Smooth muscle cell (in vitro differentiated cells): ENCODE measurements around the gene BUD31. TPM values are rescaled to one million over a fixed set of nuclear protein-coding genes. Genes with fewer than 3 reads are reported as not detected.

Experiments
- DNase-seq: peaks from one replicate; lab custom pipeline; 2025; ENCODE audit not compliant: unreplicated experiment; lab: John Stamatoyannopoulos, UW
- H2AFZ ChIP-seq: fragments of 200-600 bp; sonication (generic); 2 replicates; pipeline ENCODE4 v1.6.0; 2016; ENCODE audit warnings: antibody characterized with exemption, low read depth, mild to moderate bottlenecking
- H3F3A ChIP-seq: fragments of 200-600 bp; sonication (generic); 2 replicates; pipeline ENCODE4 v1.6.0; 2017; ENCODE audit warnings: antibody characterized with exemption, low read depth
- H3K27ac ChIP-seq: fragments of 200-600 bp; sonication (generic); 2 replicates; pipeline ENCODE4 v1.5.1; 2016; ENCODE audit warnings: low read depth, mild to moderate bottlenecking
- H3K27me3 ChIP-seq: fragments of 200-600 bp; sonication (generic); 2 replicates; pipeline ENCODE4 v1.6.1; 2016; ENCODE audit warnings: low read depth, mild to moderate bottlenecking
- H3K36me3 ChIP-seq: fragments of 200-600 bp; sonication (generic); 2 replicates; pipeline ENCODE4 v1.5.1; 2016; ENCODE audit warnings: low read depth
- H3K4me1 ChIP-seq: fragments of 200-600 bp; sonication (generic); 2 replicates; pipeline ENCODE4 v1.5.1; 2016; ENCODE audit warnings: low read depth
- H3K4me2 ChIP-seq: fragments of 200-600 bp; sonication (generic); 2 replicates; pipeline ENCODE4 v1.6.0; 2016; ENCODE audit warnings: mild to moderate bottlenecking
- H3K4me3 ChIP-seq: fragments of 200-600 bp; sonication (generic); 2 replicates; pipeline ENCODE4 v1.5.1; 2016; ENCODE audit warnings: mild to moderate bottlenecking
- H3K79me2 ChIP-seq: fragments of 200-600 bp; sonication (generic); 2 replicates; pipeline ENCODE4 v1.6.0; 2016; ENCODE audit warnings: low read depth, mild to moderate bottlenecking
- H3K9ac ChIP-seq: fragments of 200-600 bp; sonication (generic); 2 replicates; pipeline ENCODE4 v1.6.0; 2016; ENCODE audit warnings: low read depth
- H3K9me3 ChIP-seq: fragments of 200-600 bp; sonication (generic); replicated peaks from 2 replicates; pipeline ENCODE4 v1.5.1; 2016; ENCODE audit warnings: low read depth
- H4K20me1 ChIP-seq: fragments of 200-600 bp; sonication (generic); 2 replicates; pipeline ENCODE4 v1.6.0; 2016; ENCODE audit warnings: low read depth
- WGBS: methylation state at CpG from one replicate; pipeline ENCODE4 v1.1.7; 2016; ENCODE audit warnings: low lambda C conversion rate; 5-methylcytosine and 5-hydroxymethylcytosine counted together
- polyA plus RNA-seq: library from polyadenylated mRNA; unstranded; fragments of >200 nt; fragmentation: Nextera tagmentation; extraction: Ambion mirVana; gene quantifications from 2 replicates; pipeline ENCODE4 v1.2.1, GENCODE V29; 2016
- total RNA-seq: library from RNA; depleted of rRNA; stranded (reverse); fragments of >200 nt; gene quantifications from 2 replicates; pipeline ENCODE4 v1.2.3, GENCODE V29; 2014
- TF ChIP-seq, protein P1 (sequence below): fragments of 200-600 bp; sonication (generic); IDR thresholded peaks from 2 replicates; pipeline ENCODE4 v1.5.1; 2017; ENCODE audit warnings: borderline replicate concordance, mild to moderate bottlenecking, antibody characterized with exemption; ENCODE audit not compliant: insufficient read depth, poor library complexity, severe bottlenecking

BUD31 gene
- 97.2 and 133 TPM in 2 replicates for total RNA-seq
- 222 and 249 TPM in 2 replicates for polyA plus RNA-seq

DNA sequence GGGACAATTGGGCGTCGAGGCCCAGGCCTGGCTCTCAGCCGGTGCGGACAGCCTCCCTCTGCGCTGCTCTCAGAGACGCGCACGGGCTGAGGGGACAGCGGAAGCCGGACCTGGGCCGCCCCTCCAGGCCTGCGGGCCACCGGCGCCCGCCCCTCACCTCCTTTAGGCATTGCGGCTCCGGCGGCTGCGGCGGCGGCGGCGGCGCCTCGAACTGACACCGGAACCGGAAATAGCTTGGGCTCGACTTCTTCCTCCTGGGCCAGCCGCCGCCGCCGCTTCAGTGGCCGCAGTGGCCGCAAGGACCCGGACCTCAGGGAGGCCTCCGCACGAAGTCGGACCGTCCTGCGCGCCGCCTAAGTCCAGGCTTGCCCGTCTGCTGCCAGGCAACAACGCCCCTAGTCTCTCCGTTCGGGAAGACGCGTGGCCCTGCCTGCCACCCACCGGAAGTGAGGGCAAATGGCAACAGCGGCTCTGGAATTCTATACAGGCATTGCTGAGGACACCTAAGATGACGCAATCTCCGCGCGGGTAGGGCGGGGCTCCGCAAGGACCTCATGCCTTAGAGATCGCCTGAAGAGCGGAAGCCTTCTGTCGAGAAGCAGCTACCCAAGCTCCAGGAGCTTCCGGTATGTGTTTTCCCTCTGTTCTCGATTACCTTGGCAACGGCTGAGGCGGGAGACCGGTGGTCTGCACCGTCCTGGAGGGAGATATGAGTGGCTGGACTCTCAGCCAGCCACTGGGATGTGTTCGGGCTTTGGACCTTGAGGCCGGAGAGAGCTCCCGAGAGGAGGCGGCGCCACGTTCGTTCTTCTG is at the start of gene BUD31, which contains the start of gene PDAP1:
Gene BUD31 (plus strand): TSS at position 591 of the 813 bp plus-strand sequence. CDS start 2,124 bp downstream, outside the sequence.
Gene PDAP1 (minus strand): TSS at position 219 of the 813 bp plus-strand sequence. CDS start 49 bp downstream, at position 170.
- Histone ChIP-seq H3K4me1 (peaks cover 17% of the 10 kb centered on the region), H3K79me2 (peaks cover 72% of the 10 kb centered on the region), H2AFZ (peak within 1 kb of the TSS; percentile 53), H3K36me3 (peaks cover 10% of the 10 kb centered on the region), H3K4me3 (peak within 1 kb of the TSS; percentile 92), H3K9me3 (no peaks in the 10 kb centered on the region), H3F3A (no peaks in the 10 kb centered on the region), H3K4me2 (peak within 1 kb of the TSS; percentile 96), H3K27me3 (no peaks in the 10 kb centered on the region), H3K9ac (peak within 1 kb of the TSS; percentile 97), H4K20me1 (peaks cover 64% of the 10 kb centered on the region), H3K27ac (peak within 1 kb of the TSS; percentile 98)
- TF ChIP-seq, protein P1, sequence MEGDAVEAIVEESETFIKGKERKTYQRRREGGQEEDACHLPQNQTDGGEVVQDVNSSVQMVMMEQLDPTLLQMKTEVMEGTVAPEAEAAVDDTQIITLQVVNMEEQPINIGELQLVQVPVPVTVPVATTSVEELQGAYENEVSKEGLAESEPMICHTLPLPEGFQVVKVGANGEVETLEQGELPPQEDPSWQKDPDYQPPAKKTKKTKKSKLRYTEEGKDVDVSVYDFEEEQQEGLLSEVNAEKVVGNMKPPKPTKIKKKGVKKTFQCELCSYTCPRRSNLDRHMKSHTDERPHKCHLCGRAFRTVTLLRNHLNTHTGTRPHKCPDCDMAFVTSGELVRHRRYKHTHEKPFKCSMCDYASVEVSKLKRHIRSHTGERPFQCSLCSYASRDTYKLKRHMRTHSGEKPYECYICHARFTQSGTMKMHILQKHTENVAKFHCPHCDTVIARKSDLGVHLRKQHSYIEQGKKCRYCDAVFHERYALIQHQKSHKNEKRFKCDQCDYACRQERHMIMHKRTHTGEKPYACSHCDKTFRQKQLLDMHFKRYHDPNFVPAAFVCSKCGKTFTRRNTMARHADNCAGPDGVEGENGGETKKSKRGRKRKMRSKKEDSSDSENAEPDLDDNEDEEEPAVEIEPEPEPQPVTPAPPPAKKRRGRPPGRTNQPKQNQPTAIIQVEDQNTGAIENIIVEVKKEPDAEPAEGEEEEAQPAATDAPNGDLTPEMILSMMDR, result no peak
- peak; percentile 90 for DNase-seq
- 1% methylated on average over 72 of the region's 72 CpGs for WGBS

DNA sequence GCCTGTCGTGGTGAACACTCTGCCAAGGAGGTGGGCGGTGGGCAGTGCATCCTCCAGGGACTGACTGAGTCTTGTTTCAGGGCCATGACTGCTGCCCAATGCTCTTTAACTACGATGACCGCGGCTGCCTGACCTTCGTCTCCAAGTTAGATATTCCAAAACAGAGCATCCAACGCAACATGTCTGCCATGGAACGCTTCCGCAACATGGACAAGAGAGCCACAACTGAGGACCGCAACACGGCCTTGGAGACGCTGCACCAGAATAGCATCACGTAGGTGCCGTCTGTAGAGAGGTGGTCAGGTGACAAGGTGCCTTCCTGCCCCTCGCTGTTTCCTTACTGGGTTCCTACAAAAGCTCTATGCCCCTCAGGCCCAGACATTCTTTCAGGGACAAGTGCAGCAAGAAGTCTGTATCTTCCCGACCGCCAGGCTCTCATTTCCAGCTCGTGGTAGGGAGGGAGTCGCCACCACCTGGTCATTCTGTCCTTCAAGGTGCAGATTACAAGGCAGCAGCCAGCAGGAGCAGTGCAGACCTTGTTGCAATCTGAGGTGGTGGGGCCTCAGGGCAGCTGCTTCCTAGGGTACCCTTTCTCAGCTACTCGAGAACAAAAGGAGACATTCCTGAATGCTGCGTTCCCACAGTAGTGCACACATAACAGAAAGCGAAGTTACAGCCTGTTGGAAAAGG is 49.2 kb upstream of the BUD31 start:
- H2AFZ ChIP-seq, result no peak overlapping the region
- no peak overlapping the region for H3K4me3 ChIP-seq
- DNase-seq, result no peak
- no peaks in the 10 kb centered on the region for H3K4me1 ChIP-seq
- no peak overlapping the region for H3K27ac ChIP-seq
- WGBS, result 95% methylated on average over 22 of the region's 22 CpGs
- peaks cover 11% of the 10 kb centered on the region for H4K20me1 ChIP-seq
- H3K27me3 ChIP-seq, result no peaks in the 10 kb centered on the region
- no peak overlapping the region for H3K4me2 ChIP-seq
- no peak overlapping the region for H3K9ac ChIP-seq
- H3F3A ChIP-seq, result peaks cover 17% of the 10 kb centered on the region
- H3K9me3 ChIP-seq, result no peaks in the 10 kb centered on the region
- TF ChIP-seq, protein P1, result no peak
- peaks cover 23% of the 10 kb centered on the region for H3K36me3 ChIP-seq
- H3K79me2 ChIP-seq, result no peaks in the 10 kb centered on the region

DNA sequence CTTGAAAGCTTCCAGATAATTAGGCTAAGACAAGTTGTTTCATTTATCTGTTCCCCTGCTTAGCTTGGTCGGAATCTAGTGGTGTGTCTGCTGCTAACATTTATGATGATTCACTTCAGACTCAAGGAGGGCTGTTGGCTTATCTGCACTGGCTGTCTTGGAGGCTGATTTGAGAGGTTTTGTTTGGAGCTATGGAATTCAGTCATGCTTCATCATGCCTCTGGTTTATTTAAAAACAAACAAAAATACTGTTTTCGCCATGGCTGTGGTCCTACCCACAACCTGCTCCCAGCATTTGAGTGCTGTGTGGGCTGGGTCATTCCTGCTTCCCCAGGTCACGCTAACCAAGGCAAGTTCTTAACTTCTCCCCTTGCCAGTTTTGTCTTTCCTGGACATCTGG is 46.0 kb upstream of the BUD31 start:
- Histone ChIP-seq H3K27me3 (no peaks in the 10 kb centered on the region), H3K4me3 (no peak overlapping the region), H3K9me3 (no peaks in the 10 kb centered on the region), H3K4me2 (peak overlapping the region; percentile 51), H4K20me1 (peaks cover 11% of the 10 kb centered on the region), H3K9ac (peak overlapping the region; percentile 49), H3K4me1 (no peaks in the 10 kb centered on the region), H3F3A (peaks cover 23% of the 10 kb centered on the region), H3K27ac (peak overlapping the region; percentile 88), H3K36me3 (peaks cover 12% of the 10 kb centered on the region), H3K79me2 (no peaks in the 10 kb centered on the region), H2AFZ (no peak overlapping the region)
- TF ChIP-seq, protein P1, result no peak
- WGBS, result 31% methylated on average over 3 of the region's 3 CpGs
- DNase-seq, result no peak
